RWPE1 (cell line): Measurements from ENCODE around the gene PRAME.
A peak's percentile ranks its signal among the peaks of the same experiment; 100 is the strongest.

Source experiments
- CTCF ChIA-PET: fragments of 350-600 bp; sonication (Branson Sonifier 250); formaldehyde crosslinking; extraction: SDS; loops from one replicate; lab custom pipeline; 2021; lab: Yijun Ruan, JAX
- POLR2A ChIA-PET: fragments of 400-600 bp; formaldehyde crosslinking; extraction: SDS; loops from one replicate; lab custom pipeline; 2020; ENCODE audit warnings: antibody characterized with exemption; ENCODE audit not compliant: low non-redundant PET; lab: Yijun Ruan, JAX
- DNase-seq: peaks from one replicate; pipeline ENCODE4 v3.0.0; 2012; ENCODE audit warnings: low spot score
- H3K27ac ChIP-seq: fragments of 450-650 bp; 2 replicates; pipeline ENCODE4 v1.5.1; 2017
- CTCF ChIP-seq: fragments of 450-650 bp; conservative IDR thresholded peaks from 2 replicates; pipeline ENCODE4 v1.5.1; 2017; ENCODE audit warnings: low read depth, mild to moderate bottlenecking

PRAME gene

GRCh38 chr22:22573047-22573889 is 14.2 kb upstream of the PRAME start:
- no peak for TF ChIP-seq CTCF

GRCh38 chr22:22571862-22572261 is 12.8 kb upstream of the PRAME start:
- no peak for TF ChIP-seq CTCF
- DNase-seq: no peak
- CTCF ChIA-PET: interaction anchor here (0.7 kb wide), 1 partner anchor 122 kb away, joined by 6 read pairs; no protein-coding TSS in a partner anchor
- POLR2A ChIA-PET: no interaction called here
- H3K27ac ChIP-seq: no peak overlapping the region

More at GRCh38 chr22:22573047-22573889, 14.2 kb upstream of the PRAME start:
- no peak for DNase-seq
- no peak overlapping the region for H3K27ac ChIP-seq
- ChIA-PET CTCF (no interaction called here), POLR2A (no interaction called here)

- no peak overlapping the region for H3K27ac ChIP-seq
- TF ChIP-seq CTCF: no peak
- POLR2A ChIA-PET: no interaction called here
- no peak for DNase-seq
- CTCF ChIA-PET: interaction anchor here (0.7 kb wide), 1 partner anchor 122 kb away, joined by 6 read pairs; no protein-coding TSS in a partner anchor
These were observed 12.4 kb upstream of the PRAME start for GRCh38 chr22:22571429-22571828.

GRCh38 chr22:22569218-22569617 is 10.2 kb upstream of the PRAME start:
- POLR2A ChIA-PET: no interaction called here
- CTCF ChIA-PET: no interaction called here
- TF ChIP-seq CTCF: no peak
- DNase-seq: no peak
- H3K27ac ChIP-seq: no peak overlapping the region

GRCh38 chr22:22565981-22566380 is 6.9 kb upstream of the PRAME start:
- ChIA-PET CTCF (interaction anchor here (0.7 kb wide), 1 partner anchor 11 kb away, joined by 3 read pairs; no protein-coding TSS in a partner anchor), POLR2A (no interaction called here)
- no peak overlapping the region for H3K27ac ChIP-seq
- peak; percentile 17 for DNase-seq
- no peak for TF ChIP-seq CTCF

GRCh38 chr22:22558071-22558971 is 744 bp downstream of the PRAME start:
- TF ChIP-seq CTCF: no peak
- CTCF ChIA-PET: interaction anchor here (0.9 kb wide), 1 partner anchor 168 kb away, joined by 6 read pairs; no protein-coding TSS in a partner anchor
- no peak for DNase-seq
- no peak overlapping the region for H3K27ac ChIP-seq
- POLR2A ChIA-PET: no interaction called here
